Kidney capillary endothelial cell (primary cell): ENCODE results near the gene CISD3.
A peak's percentile ranks its signal among the peaks of the same experiment; 100 is the strongest.

Experiments
- DNase-seq: peaks from one replicate; pipeline ENCODE4 v3.0.0-alpha.2; 2018; ENCODE audit warnings: low spot score

Gene CISD3

GRCh38 chr17:38745545-38745944 lies 15.4 kb downstream of the CISD3 start:
- no peak for DNase-seq

- no peak for DNase-seq
Measured at GRCh38 chr17:38746004-38746848, 16.1 kb downstream of the CISD3 start.

DNA sequence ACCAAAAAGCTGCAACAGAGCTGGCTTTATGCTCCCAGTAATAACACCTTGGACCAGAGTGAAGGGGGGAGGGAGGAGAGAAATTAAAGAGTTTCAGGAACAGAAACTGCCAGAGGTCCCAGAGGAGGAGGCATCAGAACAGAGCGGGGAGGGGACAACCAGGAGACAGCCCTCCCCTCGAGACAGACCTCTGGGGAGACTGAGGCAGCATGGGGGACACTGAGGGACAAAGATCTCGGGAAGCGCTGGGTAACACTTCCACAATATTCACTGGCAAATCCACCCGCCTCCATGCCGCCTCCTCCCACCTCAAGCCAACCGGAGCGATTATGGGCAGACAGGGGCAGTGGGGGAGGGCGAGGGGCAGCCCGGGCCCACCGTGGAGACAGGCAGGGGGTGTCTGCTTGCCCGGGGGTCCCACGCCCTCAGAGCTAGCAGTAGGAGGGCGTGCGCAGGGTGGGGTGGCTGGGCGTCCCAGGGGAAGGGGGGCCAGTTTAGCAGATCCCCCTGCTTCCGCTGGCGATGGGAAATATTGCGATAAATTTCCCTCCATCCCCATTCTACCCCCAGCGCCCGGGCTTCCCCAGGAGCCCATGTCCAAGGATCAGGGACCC lies 16.8 kb downstream of the CISD3 start:
- no peak for DNase-seq

- no peak for DNase-seq
Measured at GRCh38 chr17:38747463-38748148, 17.5 kb downstream of the CISD3 start.

DNA sequence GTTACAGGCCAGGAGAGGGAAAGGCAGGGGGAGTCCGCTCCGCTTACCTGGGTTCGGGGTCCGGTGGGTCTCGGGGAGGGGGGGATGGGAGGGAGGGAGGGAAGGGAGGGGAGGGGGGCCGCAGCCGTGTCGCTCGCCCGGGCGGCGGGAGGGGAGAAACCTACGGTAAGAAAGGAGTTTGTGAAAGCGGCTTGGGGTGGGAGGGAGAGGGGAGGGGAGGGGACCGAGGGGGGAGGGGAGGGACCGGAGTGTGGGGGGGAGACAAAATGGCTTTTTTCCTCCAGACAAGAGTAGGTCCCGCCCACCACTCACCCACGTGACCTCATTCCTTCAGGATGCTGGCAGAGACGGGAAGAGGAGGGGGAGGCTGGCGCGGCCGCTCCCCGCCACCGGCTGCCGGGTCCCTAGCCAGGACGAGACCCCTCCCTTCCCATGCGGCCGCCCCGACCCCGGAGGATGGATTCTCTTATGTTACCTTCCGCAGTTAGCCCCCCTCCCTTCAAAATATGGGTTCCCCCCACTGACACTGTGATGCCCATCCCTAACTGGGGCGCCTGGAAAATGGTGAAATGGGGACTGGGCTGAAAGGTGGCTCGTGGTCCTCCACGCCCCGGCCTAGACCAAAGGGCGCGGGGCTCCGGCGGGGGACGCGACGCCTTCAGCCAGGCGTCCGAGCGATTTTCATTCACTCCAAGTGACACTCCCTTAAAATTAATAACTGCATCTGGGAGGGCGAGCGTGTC lies 18.2 kb downstream of the CISD3 start, which contains the start of gene PCGF2:
TSS of gene PCGF2 (minus strand) at position 188 of the 743 bp plus-strand sequence. CDS start 7,934 bp downstream, outside the sequence.
- DNase-seq, result peak; percentile 88

DNA sequence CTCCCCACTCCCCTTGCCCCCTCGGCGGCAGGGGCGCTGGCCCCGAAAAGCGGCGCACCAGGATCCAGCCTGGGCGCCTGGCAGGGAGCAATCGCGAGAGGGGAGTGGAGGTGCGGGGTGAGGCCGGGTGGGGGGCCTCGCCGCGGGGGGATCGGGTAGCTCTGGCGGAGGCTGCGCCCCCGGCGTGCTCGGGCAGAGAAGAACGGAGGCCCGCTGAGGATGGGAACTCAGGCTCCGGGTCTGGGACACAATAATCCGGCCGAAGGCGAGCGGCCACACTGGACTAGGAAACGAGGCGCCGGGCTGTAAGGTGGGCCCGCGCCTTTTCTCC lies 18.7 kb downstream of the CISD3 start:
- DNase-seq, result no peak

- peak; percentile 60 for DNase-seq
Measured at GRCh38 chr17:38749223-38750043, 19.3 kb downstream of the CISD3 start.

GRCh38 chr17:38750044-38750311 lies 19.8 kb downstream of the CISD3 start:
- no peak for DNase-seq

DNA sequence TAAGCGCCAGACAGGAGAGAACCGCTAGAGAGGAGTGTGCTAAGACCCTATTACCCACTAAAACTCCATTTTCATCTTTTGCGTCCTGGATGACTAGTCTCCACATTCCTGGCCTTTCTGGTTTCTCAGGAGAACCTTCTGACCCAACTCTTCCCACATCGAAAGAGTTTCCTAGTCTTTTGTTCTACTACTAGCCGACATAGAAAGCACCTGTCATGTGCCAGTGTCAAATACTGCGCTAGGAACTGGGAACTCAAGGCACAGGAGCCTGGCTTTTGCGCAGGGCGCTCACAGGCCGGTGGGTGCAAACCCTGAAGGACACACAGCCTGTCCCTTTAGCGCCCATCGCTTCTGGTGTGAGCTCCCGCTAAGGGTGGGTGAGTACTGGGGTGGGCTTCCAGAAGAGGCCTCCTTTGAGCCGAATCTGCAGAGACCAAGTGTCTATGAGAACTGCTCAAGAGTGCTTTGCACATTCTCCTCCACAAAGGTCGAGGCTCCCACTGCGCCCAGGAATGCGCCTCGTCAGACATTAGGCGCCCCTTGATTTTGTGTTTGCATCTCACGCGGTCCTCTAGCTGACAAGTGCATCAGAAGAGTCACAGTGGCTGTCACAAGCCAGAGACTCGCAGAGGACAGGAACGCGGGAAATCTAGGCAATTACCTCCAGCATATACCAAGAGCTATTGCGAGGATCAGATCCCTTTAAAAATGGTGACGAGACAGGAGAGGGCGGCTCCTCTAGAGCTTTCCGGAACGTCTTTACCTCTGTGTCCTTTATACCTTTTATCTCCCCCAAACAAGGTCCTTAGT lies 20.4 kb downstream of the CISD3 start:
- DNase-seq, result no peak

DNA sequence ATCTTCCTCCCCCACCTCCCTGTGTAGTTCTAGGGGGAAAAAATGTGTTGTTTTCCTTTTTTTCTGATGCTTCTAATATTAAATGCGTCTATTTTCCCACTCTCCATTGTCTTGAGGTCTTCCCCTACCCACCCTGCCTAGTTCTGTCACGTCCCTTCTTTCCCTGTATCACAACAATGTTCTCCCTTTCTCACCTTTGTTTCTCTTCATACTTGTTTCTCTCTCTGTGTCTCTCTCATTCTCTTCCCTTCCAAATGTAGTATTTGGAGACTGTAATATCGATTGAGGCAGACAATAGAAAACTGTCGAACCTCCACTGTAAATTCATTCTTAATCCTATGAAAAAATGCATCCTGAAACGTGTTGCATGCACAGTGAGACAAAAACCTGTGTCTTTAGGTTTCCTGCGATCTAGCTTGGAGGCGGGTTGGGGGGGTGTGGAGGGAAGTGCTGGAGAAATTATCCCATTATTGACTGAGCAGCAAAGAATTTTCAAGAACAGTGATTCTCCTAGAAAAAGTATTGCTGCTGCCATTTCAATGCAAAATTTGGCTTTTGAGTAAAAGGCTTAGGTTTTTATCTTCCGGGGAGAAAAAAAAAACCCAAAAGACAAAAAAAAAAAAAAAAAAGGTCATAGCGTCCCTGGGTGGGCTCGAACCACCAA lies 21.1 kb downstream of the CISD3 start:
- no peak for DNase-seq

GRCh38 chr17:38751808-38752307 lies 21.7 kb downstream of the CISD3 start:
- DNase-seq, result peak; percentile 72

- peak; percentile 100 for DNase-seq
Measured at GRCh38 chr17:38752308-38753070, 22.3 kb downstream of the CISD3 start, which contains the start of gene PSMB3. Gene PSMB3 (plus strand): TSS chr17:38752741. CDS start chr17:38752827, 86 bp downstream.

DNA sequence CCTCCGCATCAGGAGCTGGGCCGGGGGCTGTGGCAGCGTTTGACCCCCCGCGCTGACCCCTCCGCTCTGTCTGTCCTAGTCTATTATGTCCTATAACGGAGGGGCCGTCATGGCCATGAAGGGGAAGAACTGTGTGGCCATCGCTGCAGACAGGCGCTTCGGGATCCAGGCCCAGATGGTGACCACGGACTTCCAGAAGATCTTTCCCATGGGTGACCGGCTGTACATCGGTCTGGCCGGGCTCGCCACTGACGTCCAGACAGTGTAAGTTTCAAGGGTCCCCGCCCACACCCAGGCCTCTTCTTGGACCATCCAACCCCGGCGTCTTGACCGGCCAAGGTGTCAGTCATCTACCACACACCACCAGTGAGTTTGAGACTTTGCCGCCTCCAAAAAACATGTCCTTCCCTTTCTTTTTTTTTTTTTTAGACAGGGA lies 22.9 kb downstream of the CISD3 start:
- DNase-seq, result no peak

GRCh38 chr17:38761612-38762011 lies 31.5 kb downstream of the CISD3 start:
- DNase-seq, result peak; percentile 42

DNA sequence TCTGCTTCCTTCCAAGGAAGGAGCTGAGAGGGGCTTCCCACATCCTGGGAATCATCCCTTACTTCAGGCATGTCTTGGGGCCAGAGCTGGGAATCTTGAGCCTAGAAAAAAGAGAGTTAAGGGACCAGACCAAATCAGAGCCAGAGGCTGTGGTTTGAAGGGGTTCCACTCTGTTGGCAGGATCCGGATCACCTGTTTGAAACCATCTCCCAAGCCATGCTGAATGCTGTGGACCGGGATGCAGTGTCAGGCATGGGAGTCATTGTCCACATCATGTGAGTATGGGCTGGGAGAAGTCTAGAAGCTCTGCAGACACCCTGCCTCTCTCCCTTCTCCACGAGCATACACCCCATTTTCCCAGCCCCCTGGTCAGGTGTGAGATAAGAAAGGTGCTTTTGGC lies 32.1 kb downstream of the CISD3 start:
- DNase-seq, result no peak

- DNase-seq, result no peak
Measured at GRCh38 chr17:38766341-38766740, 36.2 kb downstream of the CISD3 start.

DNA sequence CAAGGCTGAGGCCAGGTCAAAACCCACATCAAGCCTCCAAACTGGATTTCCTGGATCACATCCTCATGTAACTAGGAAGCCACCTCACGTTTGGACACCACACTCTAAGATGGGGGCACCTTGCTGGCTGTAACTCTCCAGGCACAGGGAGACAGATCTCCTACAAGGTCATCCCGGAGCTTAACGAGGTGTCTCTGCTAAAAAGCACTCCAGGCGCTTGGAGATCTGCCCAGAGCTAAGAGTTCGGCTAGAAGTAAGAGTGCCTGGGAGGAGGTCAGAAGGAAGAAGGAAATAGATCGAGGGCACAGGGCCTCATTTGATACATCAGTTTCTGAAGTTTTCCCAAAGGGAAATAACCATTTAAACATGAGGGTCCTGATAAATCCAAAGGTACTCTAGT lies 38.3 kb downstream of the CISD3 start:
- no peak for DNase-seq

DNA sequence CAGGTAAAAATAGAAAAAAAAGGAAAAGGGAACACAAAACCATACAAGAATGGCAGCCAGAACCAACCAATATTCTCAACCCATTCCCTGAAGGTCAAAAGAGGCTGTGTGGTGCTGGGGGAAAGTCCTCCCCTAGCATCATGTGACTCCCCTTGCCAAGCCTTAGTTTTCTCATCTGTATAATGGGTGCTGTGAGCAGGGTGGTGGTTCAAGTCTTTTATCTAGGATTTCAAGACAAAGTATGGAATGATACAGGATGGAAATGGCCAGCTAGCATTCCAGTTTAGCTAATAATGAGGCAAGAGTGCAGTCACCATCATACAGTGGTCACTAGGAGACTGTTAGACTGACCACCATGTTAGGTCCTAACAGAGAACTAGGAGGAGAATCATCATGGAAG lies 43.1 kb downstream of the CISD3 start:
- no peak for DNase-seq

- DNase-seq, result no peak
Measured at GRCh38 chr17:38777641-38778250, 47.6 kb downstream of the CISD3 start.
